K562 (cell line): Measurements from ENCODE around the gene ATOH8. TPM values are rescaled to one million over a fixed set of nuclear protein-coding genes. Genes with fewer than 3 reads are reported as not detected.
A peak's percentile ranks its signal among the peaks of the same experiment; 100 is the strongest.

ENCODE experiments used
- ATF3 ChIP-seq, 2 experiments: fragments of 450-650 bp in 1 of 2; sonication (generic) in 1 of 2; formaldehyde crosslinking in 1 of 2; IDR thresholded peaks in 1 of 2; conservative IDR thresholded peaks in 1 of 2; 2 replicates each; pipeline versions ENCODE4 v1.6.1 to v1.8.1; 2016 to 2023; ENCODE audit warnings: mild to moderate bottlenecking in 2 of 2, moderate library complexity in 2 of 2, inconsistent platforms in 1 of 2, missing genetic modification reagents in 1 of 2
- BCL6 ChIP-seq: fragments of 250-450 bp; sonication (Bioruptor Pico); IDR thresholded peaks from 2 replicates; pipeline ENCODE4 v1.4.0; 2020
- CBFB ChIP-seq: sonication (generic); formaldehyde crosslinking; IDR thresholded peaks from 2 replicates; pipeline ENCODE4 v1.4.0; 2020; ENCODE audit warnings: mild to moderate bottlenecking, missing genetic modification reagents
- CTCFL ChIP-seq: IDR thresholded peaks from 2 replicates; pipeline ENCODE4 v1.6.1; 2011; ENCODE audit warnings: borderline replicate concordance, low read depth, mild to moderate bottlenecking, moderate library complexity, low read length; ENCODE audit not compliant: insufficient read depth, poor library complexity, severe bottlenecking
- ETS2 ChIP-seq: IDR thresholded peaks from 2 replicates; pipeline ENCODE4 v1.6.1; 2016; ENCODE audit warnings: borderline replicate concordance, missing genetic modification characterization, mild to moderate bottlenecking, moderate library complexity, missing compliant biosample characterization; ENCODE audit not compliant: poor library complexity, severe bottlenecking
- ETV6 ChIP-seq, 3 experiments: fragments of 150-350 bp in 1 of 3; sonication (generic) in 1 of 3; formaldehyde crosslinking in 1 of 3; IDR thresholded peaks; 2 replicates each; pipeline versions ENCODE4 v1.6.1 to v1.8.0; 2014 to 2022; ENCODE audit warnings: borderline replicate concordance in 2 of 3, low read depth in 2 of 3, antibody characterized with exemption in 1 of 3, low read length in 1 of 3, mild to moderate bottlenecking in 1 of 3, missing genetic modification reagents in 1 of 3
- HIVEP1 ChIP-seq: fragments of 250-450 bp; sonication (Bioruptor Pico); IDR thresholded peaks from 2 replicates; pipeline ENCODE4 v1.4.0; 2020; ENCODE audit warnings: mild to moderate bottlenecking
- MCM5 ChIP-seq: fragments of 450-650 bp; IDR thresholded peaks from 2 replicates; pipeline ENCODE4 v1.6.1; 2016; ENCODE audit warnings: low read depth
- NCOR1 ChIP-seq: fragments of 450-650 bp; IDR thresholded peaks from 2 replicates; pipeline ENCODE4 v1.6.1; 2016; ENCODE audit warnings: mild to moderate bottlenecking, moderate library complexity
- NFATC3 ChIP-seq: fragments of 450-650 bp; IDR thresholded peaks from 2 replicates; pipeline ENCODE4 v1.6.1; 2017; ENCODE audit warnings: mild to moderate bottlenecking
- NR2C1 ChIP-seq, 2 experiments: fragments of 450-650 bp; IDR thresholded peaks; 2 replicates each; pipeline ENCODE4 v1.6.1; 2017; ENCODE audit warnings: mild to moderate bottlenecking in 2 of 2, antibody characterized with exemption in 1 of 2, inconsistent platforms in 1 of 2, missing compliant biosample characterization in 1 of 2, missing genetic modification characterization in 1 of 2
- PTBP1 ChIP-seq: fragments of 200-400 bp; formaldehyde crosslinking; IDR thresholded peaks from 2 replicates; pipeline ENCODE4 v1.6.1; 2017; ENCODE audit warnings: low read depth, low read length
- SIRT6 ChIP-seq: IDR thresholded peaks from one replicate; pipeline ENCODE4 v1.6.1; 2012; ENCODE audit warnings: low read depth, mild to moderate bottlenecking, control low read depth, inconsistent platforms, low read length, moderate library complexity
- SMAD1 ChIP-seq: fragments of 150-350 bp; IDR thresholded peaks from 2 replicates; pipeline ENCODE4 v1.6.1; 2014; ENCODE audit warnings: low read length, low read depth; ENCODE audit not compliant: partially characterized antibody
- SRSF3 ChIP-seq: fragments of 200-400 bp; formaldehyde crosslinking; IDR thresholded peaks from 2 replicates; pipeline ENCODE4 v1.6.1; 2016; ENCODE audit warnings: mild to moderate bottlenecking, low read length, moderate library complexity; ENCODE audit not compliant: insufficient read depth
- TFE3 ChIP-seq: fragments of 450-650 bp; formaldehyde crosslinking; IDR thresholded peaks from 2 replicates; pipeline ENCODE4 v1.4.0; 2020; ENCODE audit warnings: mild to moderate bottlenecking, mixed read lengths
- USF1 ChIP-seq: sonication (generic); formaldehyde crosslinking; IDR thresholded peaks from 2 replicates; pipeline ENCODE4 v1.9.0; 2022; ENCODE audit warnings: mild to moderate bottlenecking, missing genetic modification reagents
- USF2 ChIP-seq: sonication (generic); formaldehyde crosslinking; IDR thresholded peaks from 2 replicates; pipeline ENCODE4 v1.5.0; 2020; ENCODE audit warnings: missing genetic modification reagents
- ZNF140 ChIP-seq: fragments of 250-450 bp; sonication (Bioruptor Pico); IDR thresholded peaks from 2 replicates; pipeline ENCODE4 v1.8.0; 2021; ENCODE audit warnings: moderate library complexity, mild to moderate bottlenecking, inconsistent platforms
- ZNF586 ChIP-seq: fragments of 450-650 bp; formaldehyde crosslinking; conservative IDR thresholded peaks from 2 replicates; pipeline ENCODE4 v1.4.0; 2020; ENCODE audit warnings: mild to moderate bottlenecking, moderate library complexity
- polyA plus RNA-seq, 8 experiments: library from polyadenylated mRNA; depleted of rRNA in 4 of 8; stranded (reverse) in 5 of 8; unstranded in 3 of 8; fragments of >200 nt; fragmentation: Nextera tagmentation in 2 of 8; fragmentation: Illumina TruSeq in 1 of 8; extraction: Ambion mirVana in 2 of 8; extraction: Trizol in 1 of 8; gene quantifications; 2 replicates each; pipeline versions ENCODE4 v1.2.1 to v1.2.3, GENCODE V29; 2011 to 2014; ENCODE audit warnings: inconsistent platforms in 1 of 8, missing spikeins in 1 of 8
- total RNA-seq, 7 experiments: library from RNA; depleted of rRNA in 6 of 7; stranded (reverse); fragments of >200 nt in 6 of 7; fragmentation: Illumina TruSeq in 2 of 7; extraction: Trizol in 2 of 7; gene quantifications; 2 replicates each; pipeline versions ENCODE4 v1.2.1 to v1.2.3, GENCODE V29; 2011 to 2021; ENCODE audit warnings: low replicate concordance in 1 of 7

Gene ATOH8
- total and polyA plus RNA-seq, 9 of the 15 experiments (the other 6 are each of a cell fraction or from before 2014, with no cell fraction given) = not detected

- TF ChIP-seq CTCFL = no peak
- no peak for TF ChIP-seq SIRT6
- TF ChIP-seq ETS2 (tag) = no peak
- TF ChIP-seq ETV6 (IDR thresholded peaks at IDR 0.05; ENCODE audit: borderline replicate concordance in 1 of 2, low read depth in 2 of 2, low read length in 1 of 2) = no peak
- no peak for TF ChIP-seq ETV6 (CRISPR knock-in tag; IDR thresholded peaks at IDR 0.05; ENCODE audit: borderline replicate concordance)
- TF ChIP-seq SRSF3 = no peak
- TF ChIP-seq NFATC3 = no peak
- no peak for TF ChIP-seq TFE3 (CRISPR knock-in tag)
- TF ChIP-seq HIVEP1 = no peak
- TF ChIP-seq MCM5 = no peak
- TF ChIP-seq ATF3 (IDR thresholded peaks at IDR 0.05) = peak; percentile 96
- 0 out of 2 replicates have a peak, but pooled peaks have one; percentile 39 for TF ChIP-seq ATF3 (CRISPR knock-in tag; conservative IDR thresholded peaks at IDR 0.05)
- TF ChIP-seq USF1 (CRISPR knock-in tag) = no peak
- TF ChIP-seq ZNF140 (CRISPR knock-in tag) = no peak
- no peak for TF ChIP-seq BCL6
- TF ChIP-seq NCOR1 = no peak
- TF ChIP-seq SMAD1 = no peak
- TF ChIP-seq NR2C1 (IDR thresholded peaks at IDR 0.05) = no peak
- TF ChIP-seq NR2C1 (tag; IDR thresholded peaks at IDR 0.05) = 0 out of 2 replicates have a peak, but pooled peaks have one; percentile 53
- no peak for TF ChIP-seq CBFB (CRISPR knock-in tag)
- TF ChIP-seq PTBP1 = no peak
- no peak for TF ChIP-seq USF2
- TF ChIP-seq ZNF586 (CRISPR knock-in tag) = no peak
Observed at GRCh38 chr2:85705680-85706039, 48.1 kb upstream of the ATOH8 start (continued).
